Tibial nerve (tissue), 4 donors: Measurements from ENCODE around the gene KRT222.

Source experiments
- EP300 ChIP-seq, 2 donors: sonication (generic); formaldehyde crosslinking; IDR thresholded peaks; one replicate each; pipeline ENCODE4 v1.6.1; 2017; ENCODE audit warnings: antibody characterized with exemption in 2 of 2, mild to moderate bottlenecking in 1 of 2
- TF ChIP-seq, protein P1 (sequence below), 5 experiments: fragments of 200-600 bp in 3 of 5; fragments of 450-650 bp in 2 of 5; sonication (generic) in 3 of 5; IDR thresholded peaks; one replicate each; pipeline ENCODE4 v1.5.1; 2016 to 2019; ENCODE audit warnings: antibody characterized with exemption in 5 of 5, mild to moderate bottlenecking in 3 of 5, moderate library complexity in 2 of 5

GRCh38 chr17:40648384-40648968, 16.5 kb downstream of the KRT222 start:
- TF ChIP-seq, protein P1, sequence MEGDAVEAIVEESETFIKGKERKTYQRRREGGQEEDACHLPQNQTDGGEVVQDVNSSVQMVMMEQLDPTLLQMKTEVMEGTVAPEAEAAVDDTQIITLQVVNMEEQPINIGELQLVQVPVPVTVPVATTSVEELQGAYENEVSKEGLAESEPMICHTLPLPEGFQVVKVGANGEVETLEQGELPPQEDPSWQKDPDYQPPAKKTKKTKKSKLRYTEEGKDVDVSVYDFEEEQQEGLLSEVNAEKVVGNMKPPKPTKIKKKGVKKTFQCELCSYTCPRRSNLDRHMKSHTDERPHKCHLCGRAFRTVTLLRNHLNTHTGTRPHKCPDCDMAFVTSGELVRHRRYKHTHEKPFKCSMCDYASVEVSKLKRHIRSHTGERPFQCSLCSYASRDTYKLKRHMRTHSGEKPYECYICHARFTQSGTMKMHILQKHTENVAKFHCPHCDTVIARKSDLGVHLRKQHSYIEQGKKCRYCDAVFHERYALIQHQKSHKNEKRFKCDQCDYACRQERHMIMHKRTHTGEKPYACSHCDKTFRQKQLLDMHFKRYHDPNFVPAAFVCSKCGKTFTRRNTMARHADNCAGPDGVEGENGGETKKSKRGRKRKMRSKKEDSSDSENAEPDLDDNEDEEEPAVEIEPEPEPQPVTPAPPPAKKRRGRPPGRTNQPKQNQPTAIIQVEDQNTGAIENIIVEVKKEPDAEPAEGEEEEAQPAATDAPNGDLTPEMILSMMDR (IDR thresholded peaks at IDR 0.05): no peak
- TF ChIP-seq EP300 (IDR thresholded peaks at IDR 0.05): no peak
